Uterus (tissue), 2 donors: Measurements from ENCODE around the gene MTSS2.

ENCODE experiments used
- POLR2A ChIP-seq, 2 donors: fragments of 450-650 bp; IDR thresholded peaks; one replicate each; pipeline ENCODE4 v1.6.1; 2016; ENCODE audit warnings: antibody characterized with exemption in 2 of 2, mild to moderate bottlenecking in 1 of 2, moderate library complexity in 1 of 2
- TF ChIP-seq, protein P1 (sequence below), 4 experiments: fragments of 200-600 bp in 2 of 4; fragments of 450-650 bp in 2 of 4; sonication (generic) in 2 of 4; IDR thresholded peaks; one replicate each; pipeline ENCODE4 v1.5.1; 2016 to 2019; ENCODE audit warnings: antibody characterized with exemption in 4 of 4, mild to moderate bottlenecking in 2 of 4, moderate library complexity in 1 of 4

GRCh38 chr16:70729292-70729691 is 43.4 kb upstream of the MTSS2 start:
- TF ChIP-seq, protein P1, sequence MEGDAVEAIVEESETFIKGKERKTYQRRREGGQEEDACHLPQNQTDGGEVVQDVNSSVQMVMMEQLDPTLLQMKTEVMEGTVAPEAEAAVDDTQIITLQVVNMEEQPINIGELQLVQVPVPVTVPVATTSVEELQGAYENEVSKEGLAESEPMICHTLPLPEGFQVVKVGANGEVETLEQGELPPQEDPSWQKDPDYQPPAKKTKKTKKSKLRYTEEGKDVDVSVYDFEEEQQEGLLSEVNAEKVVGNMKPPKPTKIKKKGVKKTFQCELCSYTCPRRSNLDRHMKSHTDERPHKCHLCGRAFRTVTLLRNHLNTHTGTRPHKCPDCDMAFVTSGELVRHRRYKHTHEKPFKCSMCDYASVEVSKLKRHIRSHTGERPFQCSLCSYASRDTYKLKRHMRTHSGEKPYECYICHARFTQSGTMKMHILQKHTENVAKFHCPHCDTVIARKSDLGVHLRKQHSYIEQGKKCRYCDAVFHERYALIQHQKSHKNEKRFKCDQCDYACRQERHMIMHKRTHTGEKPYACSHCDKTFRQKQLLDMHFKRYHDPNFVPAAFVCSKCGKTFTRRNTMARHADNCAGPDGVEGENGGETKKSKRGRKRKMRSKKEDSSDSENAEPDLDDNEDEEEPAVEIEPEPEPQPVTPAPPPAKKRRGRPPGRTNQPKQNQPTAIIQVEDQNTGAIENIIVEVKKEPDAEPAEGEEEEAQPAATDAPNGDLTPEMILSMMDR (IDR thresholded peaks at IDR 0.05): no peak
- no peak for TF ChIP-seq POLR2A (IDR thresholded peaks at IDR 0.05)
